Skin epidermis (tissue), 12 donors: ENCODE results near the gene ENO3.

Source experiments
- H3K27ac ChIP-seq, 21 experiments: fragments of 200-600 bp; sonication (generic) in 11 of 21; one replicate each; pipeline ENCODE4 v1.5.0; 2020; ENCODE audit warnings: mild to moderate bottlenecking in 3 of 21, inconsistent platforms in 2 of 21, moderate library complexity in 2 of 21
- H3K4me3 ChIP-seq, 7 experiments: fragments of 200-600 bp; sonication (generic) in 2 of 7; one replicate each; pipeline ENCODE4 v1.5.0; 2020; ENCODE audit warnings: inconsistent platforms in 2 of 7, mild to moderate bottlenecking in 2 of 7, moderate library complexity in 1 of 7

The ENO3 gene

DNA sequence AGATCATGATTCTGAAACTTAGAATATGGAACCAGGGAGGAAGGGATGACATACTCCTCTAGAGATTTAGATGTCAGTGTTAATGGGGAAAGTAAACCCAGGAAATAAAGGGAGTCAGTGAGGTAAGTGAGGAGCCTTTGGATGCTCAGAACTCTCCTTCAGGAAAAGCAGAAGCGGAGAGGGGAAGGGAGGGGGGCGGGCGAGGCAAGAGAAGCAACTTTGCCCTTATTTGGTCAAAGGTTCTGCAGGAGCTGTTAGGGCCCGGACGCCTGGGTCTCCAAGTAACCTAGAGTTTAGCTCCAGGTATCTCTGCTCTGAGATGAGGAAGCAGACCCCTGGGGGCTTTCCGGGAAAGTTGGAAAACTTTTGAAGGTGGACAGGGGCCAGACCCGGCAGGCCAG lies 3.9 kb upstream of the ENO3 start:
- peak overlapping the region; percentile 83 to 100 (median 99) for H3K27ac ChIP-seq
- peak overlapping the region; percentile 91 to 100 (median 99) for H3K4me3 ChIP-seq

GRCh38 chr17:4947411-4948165 lies 3.3 kb upstream of the ENO3 start:
- Histone ChIP-seq H3K4me3 (peak overlapping the region; percentile 91 to 100 (median 99)), H3K27ac (peak overlapping the region; percentile 83 to 100 (median 99))

DNA sequence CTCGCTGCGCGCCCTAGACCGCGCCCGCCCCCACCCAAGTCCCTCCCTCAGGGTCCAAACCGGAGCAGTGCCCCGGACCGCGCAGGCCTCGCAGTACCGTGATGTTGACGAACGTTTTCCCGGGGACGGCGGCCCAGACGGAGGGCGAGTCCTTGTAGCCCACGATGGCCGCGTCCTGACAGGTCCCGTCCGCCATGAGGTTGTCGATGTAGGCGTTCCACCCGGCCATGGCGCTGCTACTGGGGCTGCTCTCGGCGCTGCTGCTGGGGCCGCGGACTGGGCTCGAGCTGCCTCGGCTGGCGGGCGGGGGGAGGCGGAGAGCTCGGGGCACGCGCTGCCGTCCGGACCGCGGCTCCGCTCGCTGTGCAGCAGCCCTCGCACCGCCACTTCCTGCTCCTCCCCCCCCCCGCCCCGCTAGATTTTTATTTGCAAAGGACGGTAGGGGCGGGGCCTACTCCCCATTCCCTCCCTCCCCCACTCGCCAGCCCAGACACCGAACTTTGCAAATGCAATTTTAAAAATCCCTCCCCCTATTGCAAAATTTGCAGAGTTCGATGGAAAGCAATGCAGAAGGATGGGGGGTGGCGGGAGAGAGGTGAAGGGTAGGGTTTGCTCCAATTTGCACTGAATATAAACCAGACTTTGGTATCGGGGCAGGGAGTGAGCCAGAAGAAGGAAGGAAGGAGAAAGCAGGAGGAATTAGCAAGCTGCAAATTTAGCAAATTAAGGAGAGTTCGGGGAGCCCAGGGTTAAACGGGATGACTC lies 2.6 kb upstream of the ENO3 start, which contains the start of gene PFN1:
TSS of gene PFN1 (minus strand) at position 365 of the 765 bp plus-strand sequence. CDS start at position 229, 136 bp downstream.
- H3K4me3 ChIP-seq: peak within 1 kb of the TSS; percentile 91 to 100 (median 99)
- H3K27ac ChIP-seq: peak within 1 kb of the TSS; percentile 83 to 100 (median 99)

GRCh38 chr17:4948931-4949320 lies 2.0 kb upstream of the ENO3 start:
- Histone ChIP-seq H3K4me3 (peak overlapping the region; percentile 91 to 100 (median 99)), H3K27ac (peak overlapping the region; percentile 78 to 100 (median 99))

DNA sequence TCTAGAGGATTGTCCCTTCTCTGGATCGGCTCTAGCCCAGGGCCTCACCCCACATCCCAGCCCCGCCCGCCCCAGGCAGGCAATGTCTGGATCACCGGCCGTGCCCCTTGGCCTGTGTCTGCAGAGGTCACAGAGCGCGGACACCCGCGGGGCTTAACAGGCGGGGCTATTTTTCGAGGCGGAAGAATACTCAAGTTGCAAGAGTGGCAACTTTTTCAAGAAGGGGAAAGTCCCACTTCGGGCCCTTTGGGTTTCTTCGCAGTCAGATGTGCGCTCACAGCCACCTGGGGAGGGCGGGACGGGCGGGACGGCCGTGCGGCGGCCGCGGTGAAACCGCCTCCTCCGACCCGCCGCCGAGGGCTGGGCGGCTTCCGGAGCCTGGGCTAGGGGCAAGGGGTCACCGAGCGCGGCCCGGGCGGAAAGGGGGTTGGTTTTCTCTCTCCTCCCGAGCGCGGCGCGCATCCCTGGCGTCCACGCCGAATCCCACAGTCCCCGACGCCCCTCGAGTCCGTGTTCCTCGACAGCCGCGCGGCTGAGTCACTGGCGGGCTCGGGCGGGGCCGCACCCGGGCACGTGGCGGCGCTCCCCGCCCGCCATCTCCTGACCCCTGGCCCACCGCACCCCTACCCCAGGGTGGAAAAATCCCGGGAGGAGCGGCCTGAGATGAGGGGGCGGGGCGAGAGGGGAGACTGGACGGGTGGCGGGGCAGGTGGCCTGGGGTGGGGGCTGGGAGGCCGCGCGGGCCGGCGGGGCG lies 1.4 kb upstream of the ENO3 start:
- Histone ChIP-seq H3K4me3 (peak overlapping the region; percentile 91 to 100 (median 99)), H3K27ac (peak overlapping the region; percentile 78 to 100 (median 99))

DNA sequence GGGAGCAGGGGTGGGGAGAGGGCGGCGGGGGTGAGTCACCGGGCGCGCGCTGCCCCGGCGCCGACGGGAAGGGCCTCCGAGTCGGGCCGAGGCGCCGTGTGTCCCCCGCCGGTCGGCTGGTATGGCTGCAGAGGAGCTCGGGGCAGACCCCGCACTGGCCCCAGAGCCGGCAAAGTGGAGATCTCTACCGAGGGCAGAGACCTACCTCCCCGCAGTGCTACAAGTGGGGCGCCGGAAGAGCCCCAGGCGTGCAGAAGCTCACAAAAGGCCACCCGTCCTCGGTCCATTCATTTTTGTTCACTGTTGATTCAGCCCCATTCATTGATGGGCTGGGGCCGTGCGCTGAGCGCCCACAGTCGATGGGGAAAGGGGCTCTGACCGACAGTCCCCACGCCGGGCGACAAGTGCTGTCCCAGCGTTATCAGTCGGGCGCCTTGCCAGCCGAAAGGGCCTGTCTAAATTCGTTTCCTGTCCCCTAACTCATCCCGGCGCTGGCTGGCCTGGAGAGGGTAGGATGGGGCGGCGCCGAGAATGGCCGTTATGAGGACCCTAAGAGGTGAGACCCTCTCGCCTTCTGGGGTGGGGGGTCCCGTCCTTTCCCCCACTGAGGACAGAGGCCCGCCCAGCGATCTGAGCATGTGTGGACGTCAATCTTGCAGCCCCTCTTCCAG lies 709 bp upstream of the ENO3 start:
- Histone ChIP-seq H3K27ac (peak overlapping the region; percentile 78 to 100 (median 99)), H3K4me3 (peak overlapping the region; percentile 91 to 100 (median 99))

DNA sequence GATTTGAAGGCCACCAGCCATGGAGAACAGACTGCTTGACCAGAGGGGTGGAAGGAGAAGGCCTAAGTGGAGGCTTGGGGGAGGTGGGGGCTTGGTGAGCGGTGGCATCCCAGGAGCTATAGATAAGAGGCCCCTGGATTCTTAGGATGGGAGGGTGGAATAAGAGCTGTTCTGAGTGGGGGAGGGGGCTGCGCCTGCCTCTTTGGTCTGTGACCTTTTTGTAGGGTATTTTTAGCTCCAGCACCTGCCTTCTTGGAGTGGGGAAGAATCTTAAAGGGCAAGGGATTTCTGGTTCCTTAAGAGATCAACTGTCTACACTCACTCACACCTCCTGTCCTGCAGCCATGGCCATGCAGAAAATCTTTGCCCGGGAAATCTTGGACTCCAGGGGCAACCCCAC lies 567 bp downstream of the ENO3 start:
- no peak overlapping the region for H3K27ac ChIP-seq
- H3K4me3 ChIP-seq: no peak overlapping the region

GRCh38 chr17:4953451-4953961 lies 2.6 kb downstream of the ENO3 start:
- H3K27ac ChIP-seq: peak overlapping the region in 14 of 21 experiments; percentile 1 to 67 (median 44)
- no peak overlapping the region for H3K4me3 ChIP-seq

GRCh38 chr17:4955091-4955490 lies 4.2 kb downstream of the ENO3 start:
- Histone ChIP-seq H3K27ac (no peak overlapping the region), H3K4me3 (no peak overlapping the region)

- no peak overlapping the region for H3K27ac ChIP-seq
- no peak overlapping the region for H3K4me3 ChIP-seq
Measured at GRCh38 chr17:4956493-4957061, 5.7 kb downstream of the ENO3 start.

GRCh38 chr17:4958102-4958501 lies 7.2 kb downstream of the ENO3 start:
- Histone ChIP-seq H3K4me3 (no peak overlapping the region), H3K27ac (no peak overlapping the region)

GRCh38 chr17:4959261-4959965 lies 8.5 kb downstream of the ENO3 start:
- Histone ChIP-seq H3K27ac (no peak overlapping the region), H3K4me3 (no peak overlapping the region)

DNA sequence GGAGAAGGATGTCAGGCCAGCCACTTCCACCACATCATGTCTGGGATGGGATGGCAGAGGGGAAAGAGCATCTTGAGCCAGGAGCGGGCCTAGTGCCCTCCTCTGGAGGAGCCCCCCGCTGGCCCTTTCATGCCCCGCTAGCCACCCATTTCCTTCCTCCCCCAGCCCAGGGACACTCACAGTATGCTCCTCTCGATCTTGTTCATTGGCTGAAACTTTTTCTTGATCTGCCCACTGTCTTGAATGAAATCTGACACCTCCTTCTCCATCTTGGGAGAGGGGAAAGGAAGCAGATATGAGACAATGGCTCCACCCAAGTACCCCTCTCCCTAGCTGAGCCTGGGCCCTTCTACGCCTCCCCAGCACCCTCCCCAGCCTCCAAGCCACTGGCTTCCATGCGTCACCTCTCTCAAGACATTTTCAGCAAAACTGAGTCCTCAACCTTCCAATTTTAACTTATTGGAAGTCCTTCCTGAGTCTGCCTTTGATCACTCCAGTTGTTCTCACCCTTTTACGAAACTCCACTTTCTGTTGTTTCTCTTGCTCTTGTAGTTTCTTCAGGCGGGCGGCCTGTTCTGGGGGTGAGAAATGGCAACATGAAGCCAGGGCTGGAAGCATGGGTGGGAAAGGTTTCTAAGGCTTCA lies 9.5 kb downstream of the ENO3 start:
- H3K4me3 ChIP-seq: no peak overlapping the region
- no peak overlapping the region for H3K27ac ChIP-seq

- Histone ChIP-seq H3K27ac (peak overlapping the region in 11 of 21 experiments; percentile 90 to 99 (median 95)), H3K4me3 (no peak overlapping the region)
Measured at GRCh38 chr17:4965311-4965986, 14.5 kb downstream of the ENO3 start.

- peak overlapping the region; percentile 70 to 99 (median 95) for H3K27ac ChIP-seq
- peak overlapping the region; percentile 50 to 78 (median 67) for H3K4me3 ChIP-seq
Measured at GRCh38 chr17:4966844-4967538, 16.1 kb downstream of the ENO3 start.
